AG04449 (cell line): ENCODE data around the gene ACER2.

Experiments used
- CTCF ChIA-PET: fragments of 350-600 bp; formaldehyde crosslinking; extraction: SDS; loops from one replicate; lab custom pipeline; 2021; ENCODE audit warnings: antibody characterized with exemption; lab: Yijun Ruan, JAX
- POLR2A ChIA-PET: fragments of 400-600, 350-600 bp; formaldehyde crosslinking; extraction: SDS; loops from one replicate; lab custom pipeline; 2020; ENCODE audit warnings: antibody characterized with exemption, inconsistent platforms; lab: Yijun Ruan, JAX
- DNase-seq: peaks from one replicate; pipeline ENCODE4 v3.0.0-alpha.2; 2010; ENCODE audit warnings: low read depth, low spot score
- H3K4me3 ChIP-seq: 2 replicates; pipeline ENCODE4 v1.5.1; 2011; ENCODE audit warnings: low read depth, mild to moderate bottlenecking, control low read depth, low read length
- TF ChIP-seq, protein P1 (sequence below): IDR thresholded peaks from one replicate; pipeline ENCODE4 v1.5.1; 2011; ENCODE audit warnings: mild to moderate bottlenecking, moderate library complexity, low read length, control low read depth, inconsistent platforms; ENCODE audit not compliant: insufficient read depth; ENCODE audit errors: missing control alignments

Gene ACER2

DNA sequence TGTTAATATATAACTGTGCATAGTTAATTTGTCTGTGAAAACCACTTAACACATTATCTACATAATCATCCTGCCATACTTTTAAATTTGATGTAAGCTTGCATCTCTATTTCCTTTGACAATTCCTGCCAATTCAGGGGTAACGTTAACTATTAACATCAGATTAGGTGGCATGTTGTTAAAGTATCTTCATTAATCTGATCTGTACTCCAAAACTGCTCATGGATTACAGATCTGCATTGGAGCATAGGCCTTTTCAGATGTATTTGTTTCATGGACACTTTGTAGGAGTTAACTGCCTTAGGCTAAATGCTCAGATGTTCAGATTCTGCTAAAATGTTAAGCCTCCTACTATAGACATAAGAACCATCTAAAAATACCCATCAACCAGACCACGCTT lies 31.9 kb upstream of the ACER2 start:
- TF ChIP-seq, protein P1, sequence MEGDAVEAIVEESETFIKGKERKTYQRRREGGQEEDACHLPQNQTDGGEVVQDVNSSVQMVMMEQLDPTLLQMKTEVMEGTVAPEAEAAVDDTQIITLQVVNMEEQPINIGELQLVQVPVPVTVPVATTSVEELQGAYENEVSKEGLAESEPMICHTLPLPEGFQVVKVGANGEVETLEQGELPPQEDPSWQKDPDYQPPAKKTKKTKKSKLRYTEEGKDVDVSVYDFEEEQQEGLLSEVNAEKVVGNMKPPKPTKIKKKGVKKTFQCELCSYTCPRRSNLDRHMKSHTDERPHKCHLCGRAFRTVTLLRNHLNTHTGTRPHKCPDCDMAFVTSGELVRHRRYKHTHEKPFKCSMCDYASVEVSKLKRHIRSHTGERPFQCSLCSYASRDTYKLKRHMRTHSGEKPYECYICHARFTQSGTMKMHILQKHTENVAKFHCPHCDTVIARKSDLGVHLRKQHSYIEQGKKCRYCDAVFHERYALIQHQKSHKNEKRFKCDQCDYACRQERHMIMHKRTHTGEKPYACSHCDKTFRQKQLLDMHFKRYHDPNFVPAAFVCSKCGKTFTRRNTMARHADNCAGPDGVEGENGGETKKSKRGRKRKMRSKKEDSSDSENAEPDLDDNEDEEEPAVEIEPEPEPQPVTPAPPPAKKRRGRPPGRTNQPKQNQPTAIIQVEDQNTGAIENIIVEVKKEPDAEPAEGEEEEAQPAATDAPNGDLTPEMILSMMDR: no peak
- POLR2A ChIA-PET: interaction anchor here (1.8 kb wide), 1 partner anchor 10 kb away, joined by 5 read pairs; no protein-coding TSS in a partner anchor
- CTCF ChIA-PET: no interaction called here
- H3K4me3 ChIP-seq: no peak overlapping the region; the same call in 1 of the 2 replicates
- no peak for DNase-seq

DNA sequence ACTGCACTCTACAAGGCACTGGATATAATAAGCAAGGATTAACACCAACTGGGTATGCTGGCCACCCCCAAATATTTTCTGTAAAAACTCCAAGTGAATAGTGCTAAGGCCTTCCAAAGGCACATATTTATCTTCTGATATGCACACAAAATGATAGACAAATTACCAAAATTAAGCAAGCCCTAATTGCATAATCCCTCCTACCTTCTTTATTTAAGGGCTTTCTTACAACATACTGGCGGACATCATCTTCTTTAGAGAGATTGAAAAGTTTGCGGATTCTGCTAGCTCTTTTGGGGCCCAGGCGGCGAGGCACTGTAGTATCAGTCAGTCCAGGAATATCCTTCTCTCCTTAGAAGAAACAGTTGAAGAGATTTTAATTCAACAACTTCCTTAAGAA lies 30.6 kb upstream of the ACER2 start:
- no peak for DNase-seq
- H3K4me3 ChIP-seq: peak overlapping the region; percentile 86
- TF ChIP-seq, protein P1: no peak
- ChIA-PET POLR2A (interaction anchor here (1.6 to 2.5 kb wide), 2 partner anchors 11 to 79 kb away, joined by 3 to 8 read pairs; no protein-coding TSS in a partner anchor), CTCF (no interaction called here)

DNA sequence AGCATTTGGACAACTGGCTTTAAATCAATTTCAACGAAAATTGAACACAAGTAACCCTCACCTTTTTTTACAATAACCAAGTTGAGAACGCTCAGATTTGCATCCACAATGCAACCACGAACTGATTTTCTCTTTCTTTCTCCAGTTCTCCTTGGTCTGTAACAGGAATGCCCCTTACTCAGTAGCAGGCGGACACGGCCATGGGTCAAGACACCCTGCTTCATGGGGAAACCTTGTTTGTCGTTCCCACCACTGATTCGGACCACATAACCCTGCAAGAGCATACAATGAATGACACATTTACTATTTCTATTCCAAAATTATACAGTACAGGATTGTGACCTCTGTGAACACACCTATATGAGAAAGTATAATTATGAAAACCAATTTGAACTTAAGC lies 30.2 kb upstream of the ACER2 start:
- no peak for DNase-seq
- POLR2A ChIA-PET: interaction anchor here (1.6 to 2.5 kb wide), 2 partner anchors 12 to 79 kb away, joined by 3 to 8 read pairs; no protein-coding TSS in a partner anchor
- H3K4me3 ChIP-seq: peak overlapping the region; percentile 86
- CTCF ChIA-PET: no interaction called here
- TF ChIP-seq, protein P1: no peak

DNA sequence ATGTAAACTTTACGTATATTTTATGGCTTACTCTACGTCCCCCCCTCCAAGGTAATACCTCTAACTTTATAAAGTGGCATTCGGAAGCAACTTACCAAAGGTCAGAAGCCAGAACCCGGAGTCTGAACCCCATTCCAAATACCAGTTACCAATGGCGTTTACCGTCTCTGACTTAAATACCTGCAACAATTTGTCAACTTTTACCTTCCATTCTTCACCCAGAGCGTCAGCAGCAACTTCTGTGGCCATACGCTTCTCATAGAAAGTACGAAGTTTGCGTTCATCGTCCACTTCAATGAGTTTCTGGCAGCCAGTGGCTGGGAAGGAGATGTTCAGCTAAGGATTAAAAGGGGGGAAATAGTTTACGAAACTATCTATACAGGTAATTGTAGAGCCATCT lies 29.5 kb upstream of the ACER2 start:
- ChIA-PET CTCF (no interaction called here), POLR2A (interaction anchor here (1.0 to 2.5 kb wide), 4 partner anchors 13 to 330 kb away, joined by 4 to 9 read pairs (median 6); partner anchors contain the start of genes ACER2 and RRAGA)
- H3K4me3 ChIP-seq: peak overlapping the region; percentile 86
- TF ChIP-seq, protein P1: no peak
- DNase-seq: no peak

DNA sequence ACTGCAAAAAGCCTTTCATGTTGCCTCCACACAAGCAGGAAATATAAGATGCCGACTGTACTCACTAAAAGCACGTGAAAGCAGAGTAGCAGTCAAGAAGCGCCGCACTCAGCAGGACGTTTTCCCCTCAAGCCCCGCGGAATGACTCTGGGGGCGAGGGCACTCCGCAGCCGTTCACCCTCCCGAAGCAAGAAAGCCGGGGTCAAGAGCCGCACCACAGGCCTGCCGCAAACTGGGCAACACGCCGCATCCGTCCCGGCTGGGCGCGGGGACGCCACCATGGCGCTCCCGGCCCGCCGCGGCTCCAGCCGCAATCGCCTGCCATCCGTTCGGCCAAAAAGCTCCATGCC lies 29.1 kb upstream of the ACER2 start:
- peak overlapping the region; percentile 86 for H3K4me3 ChIP-seq
- ChIA-PET POLR2A (interaction anchor here (0.9 to 2.5 kb wide), 7 partner anchors 9 to 331 kb away, joined by 3 to 9 read pairs (median 4); partner anchors contain the start of genes ACER2 and RRAGA), CTCF (interaction anchor here (0.6 kb wide), 1 partner anchor 86 kb away, joined by 3 read pairs; no protein-coding TSS in a partner anchor)
- no peak for DNase-seq
- TF ChIP-seq, protein P1: no peak

DNA sequence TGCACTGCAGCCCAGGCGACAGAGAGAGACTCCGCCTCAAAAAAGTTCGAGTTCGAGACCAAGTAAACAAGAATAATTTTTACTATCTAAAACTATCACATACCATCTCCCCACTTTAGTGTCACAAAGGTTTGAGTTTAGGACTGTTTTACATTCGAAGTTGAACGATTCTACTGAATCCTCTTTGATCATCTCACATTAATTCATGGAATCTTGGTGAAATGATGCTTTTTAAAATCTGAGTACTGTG lies 28.1 kb upstream of the ACER2 start:
- CTCF ChIA-PET: no interaction called here
- TF ChIP-seq, protein P1: no peak

More for the DNA sequence above, 28.1 kb upstream of the ACER2 start:
- POLR2A ChIA-PET: interaction anchor here (0.8 to 1.8 kb wide), 7 partner anchors 10 to 207 kb away, joined by 3 to 9 read pairs (median 3); partner anchors contain the start of genes ACER2 and DENND4C
- DNase-seq: no peak
- H3K4me3 ChIP-seq: peak overlapping the region; percentile 86
